ENCODE measurements around the gene VWDE.
A peak's percentile ranks its signal among the peaks of the same experiment; 100 is the strongest.
"Not testable (repeated sequence)": the region's sequence is repeated elsewhere in the genome, so short reads cannot be mapped to it uniquely, and the experiment has no call there.

VWDE gene

GRCh38 chr7:12403287-12404181 lies at the start of gene VWDE:
VWDE (minus strand) TSS chr7:12403865; CDS start chr7:12403716, 149 bp downstream.
- peak; percentile 83 for DNase-seq

DNA sequence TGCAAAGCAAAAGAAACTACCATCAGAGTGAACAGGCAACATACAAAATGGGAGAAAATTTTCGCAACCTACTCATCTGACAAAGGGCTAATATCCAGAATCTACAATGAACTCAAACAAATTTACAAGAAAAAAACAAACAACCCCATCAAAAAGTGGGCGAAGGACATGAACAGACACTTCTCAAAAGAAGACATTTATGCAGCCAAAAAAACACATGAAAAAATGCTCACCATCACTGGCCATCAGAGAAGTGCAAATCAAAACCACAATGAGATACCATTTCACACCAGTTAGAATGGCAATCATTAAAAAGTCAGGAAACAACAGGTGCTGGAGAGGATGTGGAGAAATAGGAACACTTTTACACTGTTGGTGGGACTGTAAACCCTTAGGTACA lies 49.5 kb upstream of the VWDE start:
- not testable (repeated sequence) for DNase-seq

- DNase-seq: no peak
Measured at GRCh38 chr7:12450615-12451014, 47.0 kb upstream of the VWDE start.

DNA sequence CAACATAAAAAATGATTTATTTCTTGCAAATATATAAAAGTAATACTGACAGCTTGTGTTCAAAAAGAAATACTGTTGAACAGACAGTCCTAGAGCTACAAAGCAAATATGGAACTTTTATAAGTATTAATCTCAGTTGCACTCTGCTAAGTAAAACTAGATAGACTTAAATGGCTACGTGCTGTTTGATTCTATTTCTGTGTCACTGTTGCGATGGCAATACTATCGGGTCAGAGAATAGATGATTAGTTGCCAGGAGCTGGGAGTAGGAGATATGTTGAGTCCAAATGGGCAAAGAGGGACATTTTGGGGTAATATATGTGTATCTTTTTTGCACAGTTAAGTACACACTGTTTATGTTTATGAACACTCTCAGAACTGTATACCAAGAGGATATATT lies 41.1 kb upstream of the VWDE start:
- no peak for DNase-seq

GRCh38 chr7:12440229-12440628 lies 36.6 kb upstream of the VWDE start:
- DNase-seq: no peak

- no peak for DNase-seq
Measured at GRCh38 chr7:12436896-12437535, 33.4 kb upstream of the VWDE start.

DNA sequence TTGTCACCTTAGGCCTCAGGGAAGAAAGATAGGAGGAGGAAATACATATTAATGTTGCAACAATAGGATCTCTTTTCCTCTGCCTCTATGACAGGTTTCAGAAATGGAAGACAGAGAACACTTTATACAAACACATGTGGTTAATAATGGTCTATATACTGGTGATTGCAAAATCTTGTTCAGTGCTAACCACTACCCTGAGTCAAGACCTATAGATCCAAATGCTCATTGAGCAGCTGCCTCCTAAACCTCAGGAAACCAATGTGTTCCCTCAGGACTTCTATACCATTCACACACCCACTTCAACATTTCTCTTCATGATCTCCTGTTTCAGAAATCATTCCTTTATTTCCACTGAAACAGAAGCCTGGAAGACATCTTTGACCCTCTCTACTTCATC lies 32.5 kb upstream of the VWDE start:
- no peak for DNase-seq

DNA sequence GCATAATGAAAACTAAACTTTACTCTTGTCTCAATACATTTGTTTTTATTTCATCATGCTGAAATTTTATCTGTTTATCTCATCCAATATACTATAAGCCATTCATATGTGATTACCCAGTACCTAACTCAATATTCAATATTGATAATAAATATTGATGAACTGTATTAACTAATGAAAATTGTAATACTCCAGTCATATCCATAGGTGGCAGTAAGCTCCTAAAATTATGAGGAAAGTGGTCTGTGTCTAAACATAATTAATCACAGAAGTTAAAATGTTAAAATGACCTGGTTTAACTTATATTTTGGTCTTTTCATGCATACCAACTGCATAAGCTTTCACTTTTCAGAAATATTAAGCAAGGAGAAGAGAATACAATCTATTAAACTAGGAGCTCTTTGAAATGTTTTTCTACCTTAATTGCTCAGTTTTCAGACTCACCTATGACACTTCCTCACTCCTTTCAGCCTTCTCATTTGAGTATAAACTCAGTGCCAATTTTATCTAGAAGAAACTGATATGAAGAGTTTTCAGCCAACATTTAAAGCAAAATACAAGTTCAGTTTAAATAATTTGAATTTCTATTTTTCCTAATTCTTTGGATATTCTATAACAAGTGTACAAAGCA lies 30.5 kb upstream of the VWDE start:
- DNase-seq: no peak

- no peak for DNase-seq
Measured at GRCh38 chr7:12431886-12432556, 28.4 kb upstream of the VWDE start.

DNA sequence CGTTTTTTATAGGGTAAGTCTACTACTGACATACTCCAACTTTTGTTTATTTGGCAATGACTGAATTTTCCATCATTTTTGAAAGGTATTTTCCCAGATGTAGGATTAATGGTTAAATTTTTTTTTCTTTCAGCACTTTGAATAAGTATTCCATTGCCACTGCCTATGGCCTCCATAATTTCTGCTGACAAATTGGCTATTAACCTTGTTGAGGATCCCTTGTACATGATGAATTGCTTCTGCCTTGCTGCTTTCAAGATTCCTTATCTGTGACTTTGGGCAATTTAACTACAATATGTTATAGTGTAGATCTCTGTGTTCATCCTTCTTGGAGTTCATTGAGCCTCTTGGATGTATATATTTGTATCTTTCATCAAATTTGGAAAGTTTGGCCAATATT lies 21.6 kb upstream of the VWDE start:
- no peak for DNase-seq

DNA sequence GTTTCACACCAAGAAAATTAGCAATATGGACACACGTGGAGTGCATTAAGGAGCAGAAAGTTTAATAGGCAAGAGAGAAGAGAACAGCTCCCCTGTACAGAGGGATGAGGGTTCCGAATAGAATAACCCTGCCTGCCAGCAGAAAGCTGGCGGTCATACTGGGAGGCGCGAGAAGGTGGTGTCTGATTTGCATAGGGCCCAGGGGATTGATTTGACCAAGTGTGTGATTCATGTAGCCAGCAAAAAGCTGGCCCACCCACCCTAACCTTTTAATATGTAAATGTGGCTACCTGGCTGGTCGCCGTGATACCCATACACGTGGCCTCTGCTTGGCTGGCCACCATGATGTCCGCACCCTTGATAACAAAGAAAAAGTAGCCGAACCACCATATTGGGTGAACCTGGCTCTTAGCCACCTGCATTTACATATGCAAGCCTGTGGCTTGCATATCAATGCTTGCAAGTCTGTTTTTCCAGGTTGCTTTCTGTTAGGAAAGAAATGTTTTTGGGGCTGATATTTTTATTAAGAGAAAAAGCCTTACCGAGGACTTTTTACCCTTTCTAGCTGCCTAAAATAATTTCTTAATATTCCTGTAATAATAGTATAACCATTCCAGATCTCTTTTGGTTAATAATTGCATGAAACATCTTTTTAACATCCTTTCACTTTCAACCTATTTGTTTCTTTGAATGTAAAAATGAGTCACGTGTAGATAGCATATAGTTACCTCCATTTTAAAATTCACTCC lies 20.5 kb upstream of the VWDE start:
- no peak for DNase-seq

GRCh38 chr7:12423355-12423996 lies 19.8 kb upstream of the VWDE start:
- no peak for DNase-seq

DNA sequence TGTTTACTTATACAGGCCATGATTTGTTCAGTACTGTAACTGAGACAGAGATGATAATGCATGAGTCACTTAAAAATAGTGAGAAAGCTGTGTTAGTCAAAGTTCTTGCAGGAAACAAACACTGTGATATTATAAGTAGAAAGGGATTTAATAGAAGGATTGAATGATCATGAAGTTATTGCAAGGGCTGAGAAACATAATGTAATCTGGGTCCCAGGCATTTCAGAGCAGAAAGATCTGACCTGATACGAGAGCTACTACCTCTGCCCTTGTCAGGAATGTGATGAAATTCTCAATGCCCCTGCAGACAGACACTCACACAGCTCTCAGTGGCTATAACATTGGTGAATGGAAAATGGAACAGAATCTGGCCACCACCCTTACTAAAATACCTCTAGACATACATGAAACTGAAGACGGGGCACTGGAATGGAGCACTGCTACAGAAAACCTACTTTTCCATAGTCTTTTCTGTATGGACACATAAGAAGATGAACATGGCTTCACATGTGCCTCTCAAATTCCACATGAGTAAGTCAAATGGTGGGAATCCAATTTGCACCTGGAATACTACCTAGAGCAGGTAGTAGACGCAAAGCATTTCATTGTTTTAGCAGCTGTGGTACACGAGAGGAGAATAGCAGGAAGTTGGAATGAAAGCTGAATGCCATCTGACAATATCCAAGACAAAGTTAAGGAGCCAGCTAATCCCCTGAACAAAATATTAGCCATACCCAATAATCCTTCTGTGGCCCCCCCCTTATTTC lies 19.1 kb upstream of the VWDE start:
- no peak for DNase-seq

DNA sequence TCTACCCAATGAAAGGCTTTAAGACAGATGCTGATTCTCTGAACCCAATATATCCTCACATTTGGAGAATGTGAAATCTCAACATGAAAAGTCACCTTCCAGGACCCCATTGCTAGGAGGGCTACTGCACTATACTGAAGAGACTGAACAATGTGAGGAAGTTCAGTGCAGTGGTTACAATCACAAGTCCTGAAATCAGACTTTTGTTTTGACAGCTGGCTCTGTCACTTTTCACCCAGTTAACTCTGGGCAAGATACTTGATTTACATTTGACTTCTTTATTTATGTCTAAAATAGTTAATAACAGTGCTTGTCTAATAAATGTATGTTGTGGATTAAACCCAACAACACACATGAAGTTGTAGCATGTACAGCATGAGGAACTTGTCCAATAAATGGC lies 14.8 kb upstream of the VWDE start:
- DNase-seq: no peak

GRCh38 chr7:12415072-12415471 lies 11.4 kb upstream of the VWDE start:
- no peak for DNase-seq

DNA sequence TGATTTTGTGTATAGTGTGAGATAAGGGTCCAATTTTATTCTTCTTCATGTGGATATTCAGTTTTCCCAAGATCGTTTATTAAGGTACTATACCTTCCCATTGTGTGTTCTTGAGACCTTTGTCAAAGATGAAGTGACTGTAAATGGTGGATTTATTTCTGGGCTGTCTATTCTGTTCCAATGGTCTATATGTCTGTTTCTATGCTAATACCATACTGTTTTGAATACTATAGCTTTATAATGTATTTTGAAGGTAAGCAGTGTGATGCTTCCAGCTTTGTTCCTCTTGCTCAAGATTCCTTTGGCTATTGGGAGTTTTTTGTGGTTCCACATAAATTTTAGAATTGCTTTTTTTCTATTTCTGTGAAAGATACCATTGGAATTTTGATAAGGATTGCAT lies 8.7 kb upstream of the VWDE start:
- DNase-seq: no peak

GRCh38 chr7:12410523-12410922 lies 6.9 kb upstream of the VWDE start:
- no peak for DNase-seq

- DNase-seq: no peak
Measured at GRCh38 chr7:12409097-12409711, 5.5 kb upstream of the VWDE start.

DNA sequence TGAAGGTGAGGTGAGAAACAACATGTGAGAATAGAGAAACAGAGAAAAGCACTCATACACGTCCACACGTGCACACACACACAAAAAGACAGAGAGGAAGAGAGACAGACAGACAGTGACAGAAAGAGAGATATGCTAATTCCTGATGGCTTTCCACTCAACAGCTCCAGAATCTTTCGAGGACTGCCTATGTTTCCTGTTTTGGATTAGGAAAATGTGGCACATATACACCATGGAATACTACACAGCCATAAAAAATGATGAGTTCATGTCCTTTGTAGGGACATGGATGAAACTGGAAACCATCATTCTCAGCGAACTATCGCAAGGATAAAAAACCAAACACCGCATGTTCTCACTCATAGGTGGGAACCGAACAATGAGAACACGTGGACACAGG lies 4.0 kb upstream of the VWDE start:
- DNase-seq: not testable (repeated sequence)

DNA sequence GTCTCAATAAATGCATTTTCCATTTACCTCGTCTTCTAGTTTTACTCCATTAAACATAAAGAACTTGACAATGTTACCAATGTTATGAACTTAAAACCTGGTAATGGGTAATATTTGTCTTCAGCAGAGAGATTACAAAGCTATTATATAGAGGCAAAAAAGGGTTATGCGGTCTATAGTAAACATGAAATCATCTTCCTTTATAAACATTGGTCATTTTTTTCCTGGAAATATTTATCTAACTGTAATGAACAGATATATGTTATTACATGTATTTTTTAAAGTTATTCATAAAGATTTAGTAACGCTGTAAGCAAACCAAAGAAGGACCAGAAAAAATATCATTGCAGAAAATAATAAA lies 1.3 kb downstream of the VWDE start:
- DNase-seq: no peak

Data from activated effector memory CD4-positive, alpha-beta T cell treated with anti-CD3 and anti-CD28 coated beads, Interleukin-2, amount 50 U/mL, for 16 hours (primary cell).